ENCODE data around the gene TSBP1. TPM values are rescaled to one million over a fixed set of nuclear protein-coding genes. Genes with fewer than 3 reads are reported as not detected.

Gene TSBP1
- polyA plus RNA-seq, 1 donor = not detected

- Histone ChIP-seq H3K27me3 (ENCODE audit: control insufficient read depth, insufficient read depth, low read length) (peaks cover 3% of the 10 kb centered on the region), H3K4me3 (ENCODE audit: low read length) (no peak overlapping the region), H3K4me1 (ENCODE audit: control insufficient read depth, insufficient read depth, low read length) (peaks cover 7% of the 10 kb centered on the region), H3K27ac (ENCODE audit: low read length) (no peak overlapping the region), H3K9me3 (ENCODE audit: control insufficient read depth, low read depth, low read length) (no peaks in the 10 kb centered on the region), H3K36me3 (ENCODE audit: control insufficient read depth, insufficient read depth, low read length) (no peaks in the 10 kb centered on the region)
- DNase-seq = no peak
- no CpG with 5 or more reads among the region's 8 CpGs for WGBS (ENCODE audit: insufficient coverage, low lambda C conversion rate)
These were observed 31.1 kb upstream of the TSBP1 start for GRCh38 chr6:32402812-32403211.

- no CpG with 5 or more reads among the region's 4 CpGs for WGBS (ENCODE audit: insufficient coverage, low lambda C conversion rate)
- no peak for DNase-seq
These were observed 29.7 kb upstream of the TSBP1 start for GRCh38 chr6:32401284-32401963.

DNA sequence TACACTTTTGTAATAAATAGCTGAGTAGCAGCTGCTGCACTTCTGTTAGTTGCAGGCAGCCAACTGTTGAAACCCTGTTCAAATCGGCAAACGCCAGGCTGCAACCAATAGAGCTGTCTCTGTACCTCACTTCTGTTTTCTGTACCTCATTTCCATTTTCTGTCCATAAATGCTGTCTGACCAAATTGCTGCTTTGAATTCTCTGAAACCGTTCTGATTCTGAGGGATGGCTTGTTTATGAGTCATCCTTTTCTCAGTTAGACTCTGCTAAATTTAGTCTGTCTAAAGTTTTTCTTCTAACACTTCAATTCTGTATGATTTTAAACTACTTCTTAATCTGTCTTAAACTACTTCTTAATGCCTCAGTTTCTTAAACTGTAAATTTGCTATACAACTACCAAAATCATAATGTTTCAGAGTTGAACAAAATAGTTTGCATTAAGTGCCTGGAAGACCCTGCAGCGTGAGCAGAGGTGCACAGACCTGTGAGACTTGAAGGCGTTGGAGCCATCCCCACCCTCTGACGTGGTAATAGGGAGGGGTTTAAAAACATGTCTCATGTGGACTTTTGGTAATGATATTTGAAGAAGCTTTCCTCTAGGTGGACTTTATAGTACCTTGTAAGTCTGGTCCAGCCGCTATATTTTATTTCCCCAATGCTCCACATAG is 25.7 kb upstream of the TSBP1 start:
- DNase-seq = no peak
- no peaks in the 10 kb centered on the region for H3K27me3 ChIP-seq (ENCODE audit: control insufficient read depth, insufficient read depth, low read length)
- no peaks in the 10 kb centered on the region for H3K4me1 ChIP-seq (ENCODE audit: control insufficient read depth, insufficient read depth, low read length)
- WGBS (ENCODE audit: insufficient coverage, low lambda C conversion rate) = 82% methylated on average over 4 of the region's 7 CpGs
- no peaks in the 10 kb centered on the region for H3K9me3 ChIP-seq (ENCODE audit: control insufficient read depth, low read depth, low read length)
- H3K4me3 ChIP-seq (ENCODE audit: low read length) = no peak overlapping the region
- no peak overlapping the region for H3K27ac ChIP-seq (ENCODE audit: low read length)
- H3K36me3 ChIP-seq (ENCODE audit: control insufficient read depth, insufficient read depth, low read length) = no peaks in the 10 kb centered on the region

More at GRCh38 chr6:32401284-32401963, 29.7 kb upstream of the TSBP1 start:
- Histone ChIP-seq H3K27ac (ENCODE audit: low read length) (no peak overlapping the region), H3K4me1 (ENCODE audit: control insufficient read depth, insufficient read depth, low read length) (no peaks in the 10 kb centered on the region), H3K27me3 (ENCODE audit: control insufficient read depth, insufficient read depth, low read length) (peaks cover 3% of the 10 kb centered on the region), H3K36me3 (ENCODE audit: control insufficient read depth, insufficient read depth, low read length) (no peaks in the 10 kb centered on the region), H3K4me3 (ENCODE audit: low read length) (no peak overlapping the region), H3K9me3 (ENCODE audit: control insufficient read depth, low read depth, low read length) (no peaks in the 10 kb centered on the region)

DNA sequence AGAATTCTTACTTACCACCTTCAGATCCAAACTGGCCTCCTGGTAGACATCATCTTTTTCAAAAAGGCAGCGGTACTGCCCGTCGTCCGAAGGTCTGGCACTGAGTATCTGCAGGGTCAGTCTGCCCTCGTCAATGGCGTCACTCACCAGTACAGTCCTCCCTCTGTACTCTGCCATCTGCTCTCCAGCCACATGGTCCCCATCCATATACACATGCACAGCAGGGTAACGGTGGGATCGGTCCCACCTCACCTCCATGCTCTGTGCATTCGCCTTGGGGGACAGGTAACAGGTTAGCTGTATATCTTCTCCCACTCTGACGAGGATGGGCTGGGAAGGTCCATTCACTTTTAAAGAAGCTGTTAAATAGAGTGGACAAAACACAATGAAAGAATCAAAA is 24.3 kb upstream of the TSBP1 start:
- no peak for DNase-seq
- 100% methylated on average over 2 of the region's 10 CpGs for WGBS (ENCODE audit: insufficient coverage, low lambda C conversion rate)
- Histone ChIP-seq H3K9me3 (ENCODE audit: control insufficient read depth, low read depth, low read length) (no peaks in the 10 kb centered on the region), H3K4me3 (ENCODE audit: low read length) (no peak overlapping the region), H3K27ac (ENCODE audit: low read length) (no peak overlapping the region), H3K36me3 (ENCODE audit: control insufficient read depth, insufficient read depth, low read length) (no peaks in the 10 kb centered on the region), H3K4me1 (ENCODE audit: control insufficient read depth, insufficient read depth, low read length) (no peaks in the 10 kb centered on the region), H3K27me3 (ENCODE audit: control insufficient read depth, insufficient read depth, low read length) (no peaks in the 10 kb centered on the region)

DNA sequence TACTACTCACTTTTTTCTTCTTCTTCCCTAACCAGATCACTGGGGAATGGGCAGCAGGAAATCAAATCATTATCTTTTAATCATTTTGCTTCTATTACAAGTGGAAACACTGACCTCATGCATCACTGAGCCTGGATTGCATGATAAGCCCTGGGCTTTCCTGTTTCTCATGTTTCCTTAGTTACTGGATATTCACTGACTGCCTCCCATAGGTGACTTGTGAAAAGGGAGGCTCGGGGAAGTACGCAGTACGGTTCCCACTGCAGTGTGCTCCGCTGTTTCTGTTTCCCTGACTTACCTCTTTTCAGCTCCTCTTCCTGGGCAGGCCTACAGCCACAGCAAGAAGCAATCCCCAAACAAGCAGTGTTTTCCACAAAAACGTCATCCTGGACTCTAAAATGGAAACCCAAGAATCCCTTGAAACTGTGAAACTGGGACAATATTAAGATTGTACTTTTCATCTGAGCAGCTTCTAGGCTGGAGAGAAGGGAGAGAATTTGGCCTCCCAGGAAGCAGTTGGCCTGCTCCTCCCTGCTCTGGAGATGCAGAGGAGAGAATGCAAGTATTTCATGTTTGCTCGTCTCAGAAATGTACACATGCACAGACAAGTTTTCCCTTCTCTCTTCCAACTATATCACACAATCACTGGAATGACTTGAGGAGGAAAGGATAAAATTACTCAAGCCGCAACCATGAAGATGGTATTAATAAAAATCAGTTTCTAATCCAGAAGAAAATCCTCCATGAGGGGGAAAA is 22.1 kb upstream of the TSBP1 start:
- Histone ChIP-seq H3K4me1 (ENCODE audit: control insufficient read depth, insufficient read depth, low read length) (no peaks in the 10 kb centered on the region), H3K9me3 (ENCODE audit: control insufficient read depth, low read depth, low read length) (no peaks in the 10 kb centered on the region), H3K4me3 (ENCODE audit: low read length) (no peak overlapping the region), H3K27ac (ENCODE audit: low read length) (no peak overlapping the region), H3K36me3 (ENCODE audit: control insufficient read depth, insufficient read depth, low read length) (no peaks in the 10 kb centered on the region), H3K27me3 (ENCODE audit: control insufficient read depth, insufficient read depth, low read length) (no peaks in the 10 kb centered on the region)
- peak; percentile 21 to 36 for DNase-seq
- 100% methylated on average over 1 of the region's 7 CpGs for WGBS (ENCODE audit: insufficient coverage, low lambda C conversion rate)

DNA sequence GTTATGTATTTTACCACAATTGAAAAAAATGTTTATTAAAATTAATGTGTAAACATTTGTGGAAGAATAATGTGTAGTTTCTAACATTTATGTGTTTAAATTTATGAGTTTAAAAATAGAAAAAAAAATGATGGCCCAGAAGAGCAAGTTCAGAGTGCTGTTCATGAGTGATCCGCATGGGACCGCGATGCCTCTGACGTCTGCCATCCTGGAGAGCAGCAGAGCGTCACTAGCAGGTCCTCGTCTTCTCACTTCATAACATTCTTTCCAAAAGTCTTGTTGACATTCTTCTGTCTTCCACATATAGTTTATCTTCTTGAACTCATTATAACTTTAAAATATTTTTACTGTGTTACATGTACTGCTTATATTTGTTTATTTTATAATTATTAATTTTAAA is 19.8 kb upstream of the TSBP1 start:
- peaks cover 10% of the 10 kb centered on the region for H3K4me1 ChIP-seq (ENCODE audit: control insufficient read depth, insufficient read depth, low read length)
- no peak for DNase-seq
- no peaks in the 10 kb centered on the region for H3K36me3 ChIP-seq (ENCODE audit: control insufficient read depth, insufficient read depth, low read length)
- H3K27me3 ChIP-seq (ENCODE audit: control insufficient read depth, insufficient read depth, low read length) = no peaks in the 10 kb centered on the region
- H3K9me3 ChIP-seq (ENCODE audit: control insufficient read depth, low read depth, low read length) = no peaks in the 10 kb centered on the region
- no peak overlapping the region for H3K4me3 ChIP-seq (ENCODE audit: low read length)
- WGBS (ENCODE audit: insufficient coverage, low lambda C conversion rate) = 87% methylated on average over 6 of the region's 6 CpGs
- H3K27ac ChIP-seq (ENCODE audit: low read length) = no peak overlapping the region

GRCh38 chr6:32387589-32388340 is 16.1 kb upstream of the TSBP1 start:
- Histone ChIP-seq H3K36me3 (ENCODE audit: control insufficient read depth, insufficient read depth, low read length) (no peaks in the 10 kb centered on the region), H3K9me3 (ENCODE audit: control insufficient read depth, low read depth, low read length) (no peaks in the 10 kb centered on the region), H3K27me3 (ENCODE audit: control insufficient read depth, insufficient read depth, low read length) (no peaks in the 10 kb centered on the region), H3K27ac (ENCODE audit: low read length) (no peak overlapping the region), H3K4me1 (ENCODE audit: control insufficient read depth, insufficient read depth, low read length) (peaks cover 10% of the 10 kb centered on the region), H3K4me3 (ENCODE audit: low read length) (no peak overlapping the region)
- peak; percentile 30 to 60 for DNase-seq
- WGBS (ENCODE audit: insufficient coverage, low lambda C conversion rate) = 65% methylated on average over 4 of the region's 6 CpGs

DNA sequence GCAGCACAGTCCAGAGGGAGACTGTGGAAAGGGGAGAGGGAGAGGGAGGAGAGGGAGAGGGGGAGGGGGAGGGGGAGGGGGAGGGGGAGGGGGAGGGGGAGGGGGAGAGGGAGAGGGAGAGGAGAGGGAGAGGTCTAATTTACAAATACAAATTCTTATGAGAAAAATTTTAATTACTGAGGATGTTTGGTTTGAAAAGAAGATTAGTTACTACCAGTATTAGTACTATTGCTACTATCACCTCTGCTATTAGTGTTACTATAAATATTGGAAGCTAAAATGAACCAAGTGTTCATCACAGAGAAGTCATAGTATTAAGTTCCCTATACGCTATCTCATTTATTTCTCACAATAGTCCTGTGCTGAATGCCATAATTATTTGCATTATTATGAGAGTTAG is 14.3 kb upstream of the TSBP1 start:
- H3K36me3 ChIP-seq (ENCODE audit: control insufficient read depth, insufficient read depth, low read length) = no peaks in the 10 kb centered on the region
- H3K4me3 ChIP-seq (ENCODE audit: low read length) = no peak overlapping the region
- no peaks in the 10 kb centered on the region for H3K27me3 ChIP-seq (ENCODE audit: control insufficient read depth, insufficient read depth, low read length)
- peaks cover 10% of the 10 kb centered on the region for H3K4me1 ChIP-seq (ENCODE audit: control insufficient read depth, insufficient read depth, low read length)
- no peak overlapping the region for H3K27ac ChIP-seq (ENCODE audit: low read length)
- no peak for DNase-seq
- no peaks in the 10 kb centered on the region for H3K9me3 ChIP-seq (ENCODE audit: control insufficient read depth, low read depth, low read length)
- no CpG with 5 or more reads among the region's 1 CpG for WGBS (ENCODE audit: insufficient coverage, low lambda C conversion rate)

- Histone ChIP-seq H3K27me3 (ENCODE audit: control insufficient read depth, insufficient read depth, low read length) (no peaks in the 10 kb centered on the region), H3K4me3 (ENCODE audit: low read length) (no peak overlapping the region), H3K9me3 (ENCODE audit: control insufficient read depth, low read depth, low read length) (no peaks in the 10 kb centered on the region), H3K27ac (ENCODE audit: low read length) (no peak overlapping the region), H3K4me1 (ENCODE audit: control insufficient read depth, insufficient read depth, low read length) (peaks cover 5% of the 10 kb centered on the region), H3K36me3 (ENCODE audit: control insufficient read depth, insufficient read depth, low read length) (no peaks in the 10 kb centered on the region)
- DNase-seq = no peak
- no CpG with 5 or more reads among the region's 1 CpG for WGBS (ENCODE audit: insufficient coverage, low lambda C conversion rate)
These were observed 11.2 kb upstream of the TSBP1 start for GRCh38 chr6:32382757-32383420.

DNA sequence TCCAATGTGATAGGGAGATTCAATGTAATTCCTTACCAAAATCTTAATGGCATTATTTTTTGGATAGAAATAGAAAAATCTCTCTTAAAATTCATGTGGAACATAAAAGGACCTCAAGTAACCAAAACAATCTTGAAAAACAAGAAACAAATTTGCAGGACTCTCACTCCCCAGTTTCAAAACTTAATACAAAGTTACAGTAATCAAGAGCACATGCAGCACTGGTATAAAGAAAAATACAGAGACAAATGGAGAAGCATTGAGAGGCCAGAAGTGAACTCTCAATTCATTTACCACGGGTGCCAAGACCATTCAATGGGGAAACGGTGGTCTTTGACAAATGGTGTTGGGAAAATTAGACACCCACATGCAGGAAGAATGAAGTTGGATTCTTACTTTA is 7.8 kb upstream of the TSBP1 start:
- no peaks in the 10 kb centered on the region for H3K27me3 ChIP-seq (ENCODE audit: control insufficient read depth, insufficient read depth, low read length)
- no peak overlapping the region for H3K4me3 ChIP-seq (ENCODE audit: low read length)
- 77% methylated on average over 2 of the region's 2 CpGs for WGBS (ENCODE audit: insufficient coverage, low lambda C conversion rate)
- no peaks in the 10 kb centered on the region for H3K9me3 ChIP-seq (ENCODE audit: control insufficient read depth, low read depth, low read length)
- H3K36me3 ChIP-seq (ENCODE audit: control insufficient read depth, insufficient read depth, low read length) = no peaks in the 10 kb centered on the region
- DNase-seq = no peak
- H3K4me1 ChIP-seq (ENCODE audit: control insufficient read depth, insufficient read depth, low read length) = peaks cover 20% of the 10 kb centered on the region
- no peak overlapping the region for H3K27ac ChIP-seq (ENCODE audit: low read length)
